OCI-LY7 (cell line): ENCODE data around the gene PLEKHG7. TPM values are rescaled to one million over a fixed set of nuclear protein-coding genes. Genes with fewer than 3 reads are reported as not detected.
"Not testable (repeated sequence)": the region's sequence is repeated elsewhere in the genome, so short reads cannot be mapped to it uniquely, and the experiment has no call there.

Experiments used
- BruUV-seq: library from RNA; stranded (reverse); fragments of 400-500 nt; replicated peaks from 2 replicates; lab custom pipeline; 2021; lab: Mats Ljungman, UMichigan
- CTCF ChIA-PET: fragments of 300-600 bp; sonication (Branson Sonifier 250); formaldehyde crosslinking; loops from one replicate; lab custom pipeline; 2022; ENCODE audit warnings: antibody characterized with exemption; ENCODE audit not compliant: unreplicated experiment; lab: Charles Lee
- POLR2A ChIA-PET: fragments of 300-600 bp; sonication (Branson Sonifier 250); formaldehyde crosslinking; loops from one replicate; lab custom pipeline; 2022; ENCODE audit warnings: antibody characterized with exemption; lab: Charles Lee
- DNase-seq: peaks from one replicate; pipeline ENCODE4 v3.0.0-alpha.2; 2015; ENCODE audit warnings: low spot score
- H2AFZ ChIP-seq: fragments of 200-600 bp; sonication (generic), shearing (Covaris generic); 2 replicates; pipeline ENCODE4 v1.6.1; 2014; ENCODE audit warnings: mild to moderate bottlenecking, antibody characterized with exemption, low read length, moderate library complexity
- H3K27ac ChIP-seq: fragments of 200-600 bp; sonication (generic); 2 replicates; pipeline ENCODE4 v1.5.1; 2014; ENCODE audit warnings: mixed run types, low read depth, mild to moderate bottlenecking, moderate library complexity, low read length, inconsistent platforms; ENCODE audit not compliant: poor library complexity, severe bottlenecking
- H3K36me3 ChIP-seq: fragments of 200-600 bp; sonication (generic); 2 replicates; pipeline ENCODE4 v1.6.1; 2014; ENCODE audit warnings: mild to moderate bottlenecking, antibody characterized with exemption, low read length, moderate library complexity, mixed read lengths; ENCODE audit not compliant: insufficient read depth
- H3K4me1 ChIP-seq: fragments of 200-600 bp; sonication (generic); 2 replicates; pipeline ENCODE4 v1.5.1; 2014; ENCODE audit warnings: mild to moderate bottlenecking, low read length; ENCODE audit not compliant: insufficient read depth, poor library complexity, severe bottlenecking
- H3K4me2 ChIP-seq: fragments of 200-600 bp; sonication (generic); 2 replicates; pipeline ENCODE4 v1.6.1; 2014; ENCODE audit warnings: mild to moderate bottlenecking, low read length
- H3K4me3 ChIP-seq: fragments of 200-600 bp; sonication (generic); 2 replicates; pipeline ENCODE4 v1.5.1; 2014; ENCODE audit warnings: mild to moderate bottlenecking, low read depth, low read length; ENCODE audit not compliant: poor library complexity, severe bottlenecking
- H3K79me2 ChIP-seq: fragments of 200-600 bp; sonication (generic); 2 replicates; pipeline ENCODE4 v1.6.1; 2016; ENCODE audit warnings: low read depth, mild to moderate bottlenecking, low read length, moderate library complexity, mixed read lengths; ENCODE audit not compliant: insufficient read depth
- H3K9me2 ChIP-seq: fragments of 200-600 bp; sonication (generic); 2 replicates; pipeline ENCODE4 v1.6.1; 2016; ENCODE audit warnings: mild to moderate bottlenecking, low read length, mixed read lengths; ENCODE audit not compliant: insufficient read depth
- H3K9me3 ChIP-seq: fragments of 200-600 bp; sonication (generic); 2 replicates; pipeline ENCODE4 v1.6.1; 2014; ENCODE audit warnings: mild to moderate bottlenecking, mixed run types, low read length, mixed read lengths
- H4K20me1 ChIP-seq: fragments of 200-600 bp; sonication (generic); 2 replicates; pipeline ENCODE4 v1.6.1; 2014; ENCODE audit warnings: mild to moderate bottlenecking, antibody characterized with exemption, low read length, moderate library complexity, mixed read lengths; ENCODE audit not compliant: insufficient read depth
- EZH2phosphoT487 ChIP-seq: fragments of 200-600 bp; sonication (generic); IDR thresholded peaks from 2 replicates; pipeline ENCODE4 v1.6.1; 2018; ENCODE audit warnings: low read depth, borderline replicate concordance, mild to moderate bottlenecking, mixed run types, antibody characterized with exemption, low read length, moderate library complexity, mixed read lengths
- intact Hi-C: fragments of 100-400 bp; cut with micrococcal nuclease; formaldehyde crosslinking; loops from one replicate; pipeline ENCODE4 v1.10.0; 2022; ENCODE audit not compliant: unreplicated experiment
- total RNA-seq, 2 experiments: library from RNA; depleted of rRNA in 1 of 2; stranded (reverse); fragments of >200 nt in 1 of 2; shearing (Covaris generic) in 1 of 2; gene quantifications; 2 replicates each; pipeline ENCODE4 v1.2.3, GENCODE V29; 2014 to 2022
- TF ChIP-seq, protein P1 (sequence below): fragments of 200-600 bp; sonication (generic); conservative IDR thresholded peaks from 2 replicates; pipeline ENCODE4 v1.5.1; 2014; ENCODE audit warnings: mild to moderate bottlenecking, antibody characterized with exemption, low read length, moderate library complexity, mixed read lengths

PLEKHG7 gene
- total RNA-seq, 2 experiments from 2014 or later: 0.29 TPM; not detected in 1

DNA sequence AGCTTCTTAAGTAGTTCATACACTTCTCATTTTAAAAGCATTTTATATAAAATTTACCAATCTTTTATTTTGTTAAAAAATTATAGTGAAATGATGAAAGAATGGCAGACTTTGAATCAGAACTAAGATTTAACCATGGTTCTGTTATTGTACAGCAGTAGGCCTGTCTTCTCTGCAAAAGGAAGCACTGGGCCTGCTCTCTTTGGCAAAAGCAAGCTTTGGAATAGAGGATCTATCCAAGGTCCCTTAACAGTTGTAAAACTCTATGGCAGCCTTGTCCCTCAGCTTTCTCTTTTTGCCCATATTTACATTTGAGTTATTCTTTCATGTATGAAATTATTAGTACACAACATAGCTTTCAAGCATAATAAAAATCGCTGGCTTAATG, 82.8 kb downstream of the PLEKHG7 start:
- no peaks in the 10 kb centered on the region for H3K4me1 ChIP-seq
- ChIA-PET POLR2A (interaction anchor here (0.5 to 1.3 kb wide), 6 partner anchors 9 to 91 kb away, joined by 3 to 5 read pairs (median 3); no protein-coding TSS in a partner anchor), CTCF (no interaction called here)
- no peak overlapping the region for H3K4me3 ChIP-seq
- no peaks in the 10 kb centered on the region for H4K20me1 ChIP-seq
- no peak overlapping the region for H3K27ac ChIP-seq
- no peaks in the 10 kb centered on the region for H3K79me2 ChIP-seq
- no TSS peak for BruUV-seq
- H3K9me3 ChIP-seq: no peaks in the 10 kb centered on the region
- peaks cover 7% of the 10 kb centered on the region for H3K36me3 ChIP-seq
- TF ChIP-seq, protein P1, sequence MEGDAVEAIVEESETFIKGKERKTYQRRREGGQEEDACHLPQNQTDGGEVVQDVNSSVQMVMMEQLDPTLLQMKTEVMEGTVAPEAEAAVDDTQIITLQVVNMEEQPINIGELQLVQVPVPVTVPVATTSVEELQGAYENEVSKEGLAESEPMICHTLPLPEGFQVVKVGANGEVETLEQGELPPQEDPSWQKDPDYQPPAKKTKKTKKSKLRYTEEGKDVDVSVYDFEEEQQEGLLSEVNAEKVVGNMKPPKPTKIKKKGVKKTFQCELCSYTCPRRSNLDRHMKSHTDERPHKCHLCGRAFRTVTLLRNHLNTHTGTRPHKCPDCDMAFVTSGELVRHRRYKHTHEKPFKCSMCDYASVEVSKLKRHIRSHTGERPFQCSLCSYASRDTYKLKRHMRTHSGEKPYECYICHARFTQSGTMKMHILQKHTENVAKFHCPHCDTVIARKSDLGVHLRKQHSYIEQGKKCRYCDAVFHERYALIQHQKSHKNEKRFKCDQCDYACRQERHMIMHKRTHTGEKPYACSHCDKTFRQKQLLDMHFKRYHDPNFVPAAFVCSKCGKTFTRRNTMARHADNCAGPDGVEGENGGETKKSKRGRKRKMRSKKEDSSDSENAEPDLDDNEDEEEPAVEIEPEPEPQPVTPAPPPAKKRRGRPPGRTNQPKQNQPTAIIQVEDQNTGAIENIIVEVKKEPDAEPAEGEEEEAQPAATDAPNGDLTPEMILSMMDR: no peak
- no peak for TF ChIP-seq EZH2phosphoT487
- H3K4me2 ChIP-seq: no peak overlapping the region
- no peak overlapping the region for H2AFZ ChIP-seq
- H3K9me2 ChIP-seq: no peaks in the 10 kb centered on the region
- intact Hi-C loops: loop anchor here (1.0 to 5.0 kb wide), 4 partner anchors 143 to 612 kb away; no protein-coding TSS in a partner anchor
- no peak for DNase-seq

DNA sequence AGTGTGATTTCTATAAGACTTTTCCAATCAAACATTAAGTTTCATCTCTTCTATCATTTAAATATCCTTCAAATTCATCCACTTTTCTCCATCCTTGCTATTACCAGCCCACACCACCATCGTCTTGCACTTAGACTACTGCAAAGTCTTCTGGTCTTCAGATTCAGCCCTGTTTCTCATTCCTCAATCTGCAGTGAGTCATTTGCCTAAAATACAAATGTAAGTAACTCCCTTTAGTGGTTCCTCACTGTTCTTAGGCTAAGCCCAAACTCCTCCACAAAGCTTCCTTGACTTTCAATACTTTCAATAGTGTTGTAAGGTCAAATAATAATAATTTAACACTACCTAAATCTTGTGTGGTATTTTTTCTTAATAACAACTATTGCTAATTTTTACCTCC, 83.3 kb downstream of the PLEKHG7 start:
- no peaks in the 10 kb centered on the region for H3K4me1 ChIP-seq
- no peak overlapping the region for H2AFZ ChIP-seq
- DNase-seq: no peak
- H4K20me1 ChIP-seq: no peaks in the 10 kb centered on the region
- ChIA-PET POLR2A (interaction anchor here (0.5 to 1.3 kb wide), 6 partner anchors 10 to 90 kb away, joined by 3 to 5 read pairs (median 3); no protein-coding TSS in a partner anchor), CTCF (no interaction called here)
- BruUV-seq: no TSS peak
- intact Hi-C loops: loop anchor here (5.0 kb wide), 2 partner anchors 311 to 611 kb away; no protein-coding TSS in a partner anchor
- no peak for TF ChIP-seq EZH2phosphoT487
- TF ChIP-seq, protein P1: no peak
- peaks cover 6% of the 10 kb centered on the region for H3K36me3 ChIP-seq
- H3K4me2 ChIP-seq: no peak overlapping the region
- no peaks in the 10 kb centered on the region for H3K79me2 ChIP-seq
- H3K4me3 ChIP-seq: no peak overlapping the region
- H3K27ac ChIP-seq: no peak overlapping the region
- H3K9me3 ChIP-seq: no peaks in the 10 kb centered on the region
- H3K9me2 ChIP-seq: no peaks in the 10 kb centered on the region

DNA sequence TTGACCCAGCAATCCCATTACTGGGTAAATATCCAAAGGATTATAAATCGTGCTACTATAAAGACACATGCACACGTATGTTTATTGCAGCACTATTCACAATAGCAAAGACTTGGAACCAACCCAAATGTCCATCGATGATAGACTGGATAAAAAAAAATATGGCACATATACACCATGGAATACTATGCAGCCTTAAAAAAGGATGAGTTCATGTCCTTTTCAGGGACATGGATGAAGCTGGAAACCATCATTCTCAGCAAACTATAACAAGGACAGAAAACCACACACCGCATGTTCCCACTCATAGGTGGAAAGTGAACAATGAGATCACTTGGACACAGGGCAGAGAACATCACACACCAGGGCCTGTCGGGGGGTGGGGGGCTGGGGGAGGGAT, 91.6 kb downstream of the PLEKHG7 start:
- POLR2A ChIA-PET: interaction anchor here (1.0 to 1.4 kb wide), 2 partner anchors 20 to 42 kb away, joined by 3 to 4 read pairs; no protein-coding TSS in a partner anchor
- DNase-seq, BruUV-seq, H2AFZ ChIP-seq, H3K4me2 ChIP-seq, H3K4me1 ChIP-seq, H3K79me2 ChIP-seq, H3K4me3 ChIP-seq, H3K9me3 ChIP-seq, CTCF ChIA-PET, intact Hi-C loops, H4K20me1 ChIP-seq, H3K9me2 ChIP-seq, H3K27ac ChIP-seq: not testable (repeated sequence)
- peaks cover 20% of the 10 kb centered on the region for H3K36me3 ChIP-seq
